IMR-90 (cell line): Measurements from ENCODE around the gene AMBP. TPM values are rescaled to one million over a fixed set of nuclear protein-coding genes. Genes with fewer than 3 reads are reported as not detected.

Experiments
- ATAC-seq: fragments of 200-7000 bp; cut with Tn5 transposase; 2 replicates; pipeline ENCODE4 v1.9.1; 2020; ENCODE audit warnings: low read depth, mild to moderate bottlenecking, moderate library complexity
- BruUV-seq: library from RNA; stranded (reverse); fragments of 400-500 nt; replicated peaks from 2 replicates; lab custom pipeline; 2021; lab: Mats Ljungman, UMichigan
- CTCF ChIA-PET: fragments of 300-600 bp; formaldehyde crosslinking; extraction: SDS; loops from one replicate; lab custom pipeline; 2021; ENCODE audit warnings: antibody characterized with exemption; lab: Yijun Ruan, JAX
- POLR2A ChIA-PET: fragments of 300-600 bp; sonication (Branson Sonifier 250); formaldehyde crosslinking; loops from one replicate; lab custom pipeline; 2022; ENCODE audit warnings: antibody characterized with exemption; ENCODE audit not compliant: unreplicated experiment; lab: Charles Lee
- DNase-seq: peaks from one replicate; pipeline ENCODE4 v3.0.0; 2013
- H2AFZ ChIP-seq: replicated peaks from 2 replicates; pipeline ENCODE3; 2013; ENCODE audit warnings: low read length, mild to moderate bottlenecking; ENCODE audit not compliant: poor library complexity
- H2AK5ac ChIP-seq: 2 replicates; pipeline ENCODE4 v1.6.1; 2013; ENCODE audit warnings: low read depth, low read length, inconsistent platforms
- H2AK9ac ChIP-seq: replicated peaks from 2 replicates; pipeline ENCODE3; 2013; ENCODE audit warnings: mild to moderate bottlenecking, low read depth, low read length, moderate library complexity; ENCODE audit not compliant: poor library complexity
- H2BK120ac ChIP-seq: 2 replicates; pipeline ENCODE4 v1.6.1; 2013; ENCODE audit warnings: low read depth, low read length, inconsistent platforms
- H2BK15ac ChIP-seq: 3 replicates; pipeline ENCODE4 v1.6.1; 2013; ENCODE audit warnings: low read depth, low read length, inconsistent platforms
- H2BK20ac ChIP-seq: 2 replicates; pipeline ENCODE4 v1.6.1; 2013; ENCODE audit warnings: low read depth, mild to moderate bottlenecking, inconsistent platforms, low read length, moderate library complexity
- H2BK5ac ChIP-seq: 2 replicates; pipeline ENCODE4 v1.6.1; 2013; ENCODE audit warnings: mild to moderate bottlenecking, low read depth, low read length, inconsistent platforms; ENCODE audit not compliant: poor library complexity, severe bottlenecking
- H3K14ac ChIP-seq: replicated peaks from 2 replicates; pipeline ENCODE4 v1.6.1; 2013; ENCODE audit warnings: low read depth, low read length, inconsistent platforms
- H3K18ac ChIP-seq: 2 replicates; pipeline ENCODE4 v1.6.1; 2013; ENCODE audit warnings: low read depth, low read length, control low read depth
- H3K23ac ChIP-seq: 2 replicates; pipeline ENCODE4 v1.6.1; 2013; ENCODE audit warnings: low read depth, low read length, inconsistent platforms
- H3K27ac ChIP-seq: 2 replicates; pipeline ENCODE4 v1.5.1; 2013; ENCODE audit warnings: mild to moderate bottlenecking, control low read depth, low read length; ENCODE audit not compliant: insufficient read depth
- H3K27me3 ChIP-seq: 2 replicates; pipeline ENCODE4 v1.6.1; 2013; ENCODE audit warnings: low read length; ENCODE audit not compliant: control insufficient read depth, insufficient read depth
- H3K36me3 ChIP-seq: 2 replicates; pipeline ENCODE4 v1.6.1; 2013; ENCODE audit warnings: low read length, mixed read lengths; ENCODE audit not compliant: control insufficient read depth, insufficient read depth
- H3K4ac ChIP-seq: 2 replicates; pipeline ENCODE4 v1.6.1; 2013; ENCODE audit warnings: low read depth, low read length, inconsistent platforms
- H3K4me1 ChIP-seq: 2 replicates; pipeline ENCODE4 v1.6.1; 2013; ENCODE audit warnings: low read length, mixed read lengths; ENCODE audit not compliant: control insufficient read depth, insufficient read depth
- H3K4me2 ChIP-seq: 2 replicates; pipeline ENCODE4 v1.6.1; 2013; ENCODE audit warnings: low read depth, mild to moderate bottlenecking, control low read depth, low read length, moderate library complexity
- H3K4me3 ChIP-seq: 2 replicates; pipeline ENCODE4 v1.5.1; 2013; ENCODE audit warnings: low read depth, mild to moderate bottlenecking, control low read depth, low read length, moderate library complexity; ENCODE audit not compliant: insufficient read depth
- H3K56ac ChIP-seq: 2 replicates; pipeline ENCODE4 v1.6.1; 2013; ENCODE audit warnings: low read length, inconsistent platforms; ENCODE audit not compliant: insufficient read depth; ENCODE audit errors: extremely low read depth
- H3K79me1 ChIP-seq, 2 experiments: 2 replicates each; pipeline ENCODE4 v1.6.1; 2013; ENCODE audit warnings: low read length in 2 of 2, inconsistent platforms in 1 of 2, low read depth in 1 of 2
- H3K9ac ChIP-seq: 2 replicates; pipeline ENCODE4 v1.6.1; 2013; ENCODE audit warnings: low read depth, low read length, control low read depth
- H3K9me1 ChIP-seq: 2 replicates; pipeline ENCODE4 v1.6.1; 2013; ENCODE audit warnings: low read length, inconsistent platforms; ENCODE audit not compliant: insufficient read depth
- H3K9me3 ChIP-seq: 2 replicates; pipeline ENCODE4 v1.6.1; 2013; ENCODE audit warnings: low read length; ENCODE audit not compliant: control insufficient read depth, insufficient read depth
- H4K20me1 ChIP-seq: 2 replicates; pipeline ENCODE4 v1.6.1; 2013; ENCODE audit warnings: low read length, inconsistent platforms; ENCODE audit not compliant: insufficient read depth
- H4K5ac ChIP-seq: 2 replicates; pipeline ENCODE4 v1.6.1; 2013; ENCODE audit warnings: mild to moderate bottlenecking, low read depth, low read length, control low read depth
- H4K8ac ChIP-seq, 2 experiments: 2 replicates each; pipeline ENCODE4 v1.6.1; 2013; ENCODE audit warnings: low read depth in 2 of 2, low read length in 2 of 2, control low read depth in 1 of 2, inconsistent platforms in 1 of 2
- H4K91ac ChIP-seq: 2 replicates; pipeline ENCODE4 v1.6.1; 2013; ENCODE audit warnings: low read depth, low read length, inconsistent platforms; ENCODE audit not compliant: insufficient read depth
- BHLHE40 ChIP-seq: fragments of 150-350 bp; IDR thresholded peaks from 2 replicates; pipeline ENCODE4 v1.6.1; 2016; ENCODE audit warnings: mild to moderate bottlenecking, low read depth, low read length
- CEBPB ChIP-seq: IDR thresholded peaks from 2 replicates; pipeline ENCODE4 v1.6.1; 2012; ENCODE audit warnings: low read depth, low read length, improper control_type of control experiment
- CHD1 ChIP-seq: IDR thresholded peaks from 2 replicates; pipeline ENCODE4 v1.6.1; 2012; ENCODE audit warnings: low read depth, low read length, improper control_type of control experiment
- ELK1 ChIP-seq: fragments of 150-350 bp; IDR thresholded peaks from 2 replicates; pipeline ENCODE4 v1.6.1; 2016; ENCODE audit warnings: low read depth, mild to moderate bottlenecking, low read length, moderate library complexity, borderline replicate concordance
- FOS ChIP-seq: fragments of 150-350 bp; IDR thresholded peaks from 2 replicates; pipeline ENCODE4 v1.6.1; 2016; ENCODE audit warnings: low read depth, low read length
- MAFK ChIP-seq: IDR thresholded peaks from 2 replicates; pipeline ENCODE4 v1.6.1; 2012; ENCODE audit warnings: low read depth, low read length, improper control_type of control experiment
- MAZ ChIP-seq: IDR thresholded peaks from 2 replicates; pipeline ENCODE4 v1.6.1; 2012; ENCODE audit warnings: low read depth, mild to moderate bottlenecking, low read length, improper control_type of control experiment, moderate library complexity, borderline replicate concordance
- MXI1 ChIP-seq: IDR thresholded peaks from 2 replicates; pipeline ENCODE4 v1.6.1; 2012; ENCODE audit warnings: low read depth, mild to moderate bottlenecking, low read length, moderate library complexity, borderline replicate concordance
- NFE2L2 ChIP-seq: fragments of 150-350 bp; IDR thresholded peaks from 2 replicates; pipeline ENCODE4 v1.6.1; 2016; ENCODE audit warnings: low read depth, mild to moderate bottlenecking, low read length
- POLR2A ChIP-seq: IDR thresholded peaks from 2 replicates; pipeline ENCODE4 v1.6.1; 2012; ENCODE audit warnings: mild to moderate bottlenecking, low read depth, low read length
- RAD21 ChIP-seq: IDR thresholded peaks from 2 replicates; pipeline ENCODE4 v1.6.1; 2012; ENCODE audit warnings: low read length, improper control_type of control experiment
- RCOR1 ChIP-seq: IDR thresholded peaks from 2 replicates; pipeline ENCODE4 v1.6.1; 2012; ENCODE audit warnings: mild to moderate bottlenecking, low read length, improper control_type of control experiment; ENCODE audit not compliant: insufficient replicate concordance
- RFX5 ChIP-seq: IDR thresholded peaks from 2 replicates; pipeline ENCODE4 v1.8.0; 2012; ENCODE audit warnings: low read depth, mild to moderate bottlenecking, low read length, moderate library complexity
- SMC3 ChIP-seq: fragments of 150-350 bp; IDR thresholded peaks from 2 replicates; pipeline ENCODE4 v1.6.1; 2016; ENCODE audit warnings: low read depth, mild to moderate bottlenecking, antibody characterized with exemption, low read length, moderate library complexity
- USF2 ChIP-seq: fragments of 150-350 bp; IDR thresholded peaks from 2 replicates; pipeline ENCODE4 v1.6.1; 2017; ENCODE audit warnings: mild to moderate bottlenecking, antibody characterized with exemption, low read length, low read depth
- WGBS, 2 experiments: methylation state at CpG; one replicate each; pipeline versions ENCODE4 v1.1.5 to v1.1.7; 2013; ENCODE audit warnings: missing lambda C conversion rate in 2 of 2; ENCODE audit not compliant: insufficient read length in 1 of 2; ENCODE audit errors: extremely low coverage in 2 of 2; 5-methylcytosine and 5-hydroxymethylcytosine counted together
- dilution Hi-C: fragments of 300-500 bp; cut with HindIII; formaldehyde crosslinking; loops from one replicate; pipeline ENCODE4 v1.14.3; 2018; ENCODE audit warnings: low sequenced_read_pairs; ENCODE audit not compliant: unreplicated experiment
- in situ Hi-C: fragments of 300-500 bp; cut with MboI; formaldehyde crosslinking; loops from 3 replicates; pipeline ENCODE4 v1.14.3; 2019; ENCODE audit warnings: low sequenced_read_pairs, inconsistent platforms, mixed read lengths
- intact Hi-C: fragments of 100-400 bp; cut with micrococcal nuclease; formaldehyde crosslinking; loops from 2 replicates; pipeline ENCODE4 v1.10.0; 2022
- polyA plus RNA-seq, 3 experiments: library from polyadenylated mRNA; depleted of rRNA; stranded (reverse); fragments of >200 nt; gene quantifications; 2 replicates each; pipeline ENCODE4 v1.2.3, GENCODE V29; 2012; ENCODE audit warnings: low replicate concordance in 1 of 3
- total RNA-seq: library from RNA; depleted of rRNA; stranded (reverse); fragments of >200 nt; gene quantifications from 2 replicates; pipeline ENCODE4 v1.2.3, GENCODE V29; 2012

Gene AMBP
- total and polyA plus RNA-seq, 2 of the 4 experiments (the other 2 are of a cell fraction): not detected

- no peak overlapping the region for H2AK5ac ChIP-seq
- CTCF ChIA-PET: no interaction called here
- TF ChIP-seq FOS (no peak), BHLHE40 (no peak), MAZ (no peak), MAFK (no peak), CHD1 (no peak), RAD21 (no peak), POLR2A (no peak), CEBPB (no peak), MXI1 (no peak), RCOR1 (no peak), USF2 (no peak), ELK1 (no peak), NFE2L2 (no peak), RFX5 (no peak), SMC3 (no peak)
Observed at GRCh38 chr9:114124138-114124537, 46.0 kb upstream of the AMBP start.

More at GRCh38 chr9:114124138-114124537, 46.0 kb upstream of the AMBP start:
- Histone ChIP-seq H3K9me1 (no peaks in the 10 kb centered on the region), H4K8ac (no peak overlapping the region), H2BK120ac (no peak overlapping the region), H3K9me3 (peaks cover 12% of the 10 kb centered on the region), H3K18ac (no peak overlapping the region), H4K5ac (no peak overlapping the region), H3K4me3 (no peak overlapping the region), H2BK20ac (no peak overlapping the region), H3K56ac (no peak overlapping the region), H3K27me3 (peaks cover 67% of the 10 kb centered on the region), H3K23ac (no peak overlapping the region), H2AFZ (no peak overlapping the region), H3K27ac (no peak overlapping the region), H3K4me2 (no peak overlapping the region), H2BK15ac (no peak overlapping the region), H3K4me1 (no peaks in the 10 kb centered on the region), H3K4ac (no peak overlapping the region), H4K91ac (no peak overlapping the region), H4K20me1 (no peaks in the 10 kb centered on the region), H3K36me3 (no peaks in the 10 kb centered on the region), H3K9ac (no peak overlapping the region), H3K14ac (no peak overlapping the region), H2BK5ac (no peak overlapping the region), H2AK9ac (no peak overlapping the region), H3K79me1 (no peaks in the 10 kb centered on the region)
- no TSS peak for BruUV-seq
- dilution Hi-C loops: no loop called here
- POLR2A ChIA-PET: no interaction called here
- no peak for DNase-seq
- WGBS, 2 experiments: 40% methylated on average over 1 of the region's 1 CpG; no CpG with 5 or more reads in 1 of the 2 experiments
- in situ Hi-C loops: no loop called here
- ATAC-seq: no peak
- intact Hi-C loops: no loop called here
